ENCODE data around the gene NUDT5.
"Not testable (repeated sequence)": the region's sequence is repeated elsewhere in the genome, so short reads cannot be mapped to it uniquely, and the experiment has no call there.

The NUDT5 gene

DNA sequence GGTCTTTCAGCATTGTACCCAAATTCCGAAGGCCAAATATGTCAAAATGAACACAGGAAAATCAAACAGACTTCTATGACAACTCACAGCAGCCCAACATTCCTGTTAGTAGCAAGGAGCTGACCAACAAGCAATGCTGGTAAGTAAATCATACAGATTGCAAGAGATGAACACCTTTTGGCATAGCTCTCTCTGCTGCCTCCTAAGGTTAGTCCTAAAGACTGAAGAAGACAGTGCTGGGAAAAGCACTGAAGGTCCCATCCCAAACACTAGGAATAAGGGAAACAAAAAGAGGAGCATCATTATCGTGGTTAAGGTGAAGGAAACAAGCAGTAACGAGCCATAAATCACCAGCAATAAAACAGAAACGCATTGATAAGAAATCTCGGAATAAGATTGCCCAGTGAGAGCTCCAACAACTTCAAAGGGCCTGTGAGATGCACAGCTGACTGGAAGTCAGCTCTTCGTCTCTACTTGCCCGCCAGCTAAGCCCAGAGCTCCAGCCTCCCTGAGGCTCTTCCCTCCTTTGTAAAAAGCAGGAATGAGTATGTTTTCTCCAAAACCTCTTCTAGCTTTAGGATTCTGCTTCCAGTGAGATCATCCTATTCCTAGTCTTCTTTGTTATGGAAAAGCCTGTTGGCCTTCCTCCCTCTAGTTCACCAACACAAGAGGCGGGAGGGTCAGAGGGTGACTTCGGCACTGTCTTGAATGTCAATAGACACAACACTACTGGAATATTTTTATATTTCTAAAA, 15.3 kb downstream of the NUDT5 start:
- no peak for TF ChIP-seq ZNF565 (CRISPR knock-in tag; conservative IDR thresholded peaks at IDR 0.05; ENCODE audit: low read depth)
- ATAC-seq: no peak; the same call in 2 of the 3 replicates

DNA sequence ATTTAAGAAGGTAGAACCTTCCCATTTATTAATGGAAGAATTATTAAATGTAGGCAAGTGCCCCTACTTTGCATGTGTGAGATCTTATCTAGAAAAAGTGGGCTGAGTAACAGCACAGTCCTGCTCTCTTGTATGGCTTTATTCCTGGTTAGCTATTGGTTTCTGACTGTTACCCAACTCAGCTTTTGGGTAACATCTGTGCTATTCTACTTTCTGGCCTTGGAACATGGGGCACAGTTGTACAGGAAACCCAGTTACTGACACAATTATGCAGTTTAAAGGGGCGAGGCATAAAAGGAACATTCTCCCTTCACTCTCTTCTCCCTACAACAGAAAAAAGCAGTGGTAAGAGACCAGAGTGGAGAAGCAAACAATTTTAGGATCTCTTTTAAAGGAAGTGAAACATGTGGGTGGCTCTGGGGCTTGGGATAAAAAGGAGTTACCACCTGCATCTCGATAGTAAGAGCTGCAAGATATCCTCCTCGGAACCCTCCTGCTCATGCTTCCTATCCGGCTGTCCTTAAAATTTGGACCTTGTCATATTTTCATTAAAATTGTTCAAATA, 16.0 kb downstream of the NUDT5 start:
- no peak for ATAC-seq
- TF ChIP-seq CSDC2 (CRISPR knock-in tag; IDR thresholded peaks at IDR 0.05) (no peak), CSRNP3 (CRISPR knock-in tag; IDR thresholded peaks at IDR 0.05) (no peak), OSR1 (CRISPR knock-in tag; IDR thresholded peaks at IDR 0.05) (no peak), ZFP3 (CRISPR knock-in tag; IDR thresholded peaks at IDR 0.05) (no peak), ZC3H10 (CRISPR knock-in tag; IDR thresholded peaks at IDR 0.05) (no peak), ESRRG (CRISPR knock-in tag; IDR thresholded peaks at IDR 0.05) (no peak)
- TF ChIP-seq, protein P1, sequence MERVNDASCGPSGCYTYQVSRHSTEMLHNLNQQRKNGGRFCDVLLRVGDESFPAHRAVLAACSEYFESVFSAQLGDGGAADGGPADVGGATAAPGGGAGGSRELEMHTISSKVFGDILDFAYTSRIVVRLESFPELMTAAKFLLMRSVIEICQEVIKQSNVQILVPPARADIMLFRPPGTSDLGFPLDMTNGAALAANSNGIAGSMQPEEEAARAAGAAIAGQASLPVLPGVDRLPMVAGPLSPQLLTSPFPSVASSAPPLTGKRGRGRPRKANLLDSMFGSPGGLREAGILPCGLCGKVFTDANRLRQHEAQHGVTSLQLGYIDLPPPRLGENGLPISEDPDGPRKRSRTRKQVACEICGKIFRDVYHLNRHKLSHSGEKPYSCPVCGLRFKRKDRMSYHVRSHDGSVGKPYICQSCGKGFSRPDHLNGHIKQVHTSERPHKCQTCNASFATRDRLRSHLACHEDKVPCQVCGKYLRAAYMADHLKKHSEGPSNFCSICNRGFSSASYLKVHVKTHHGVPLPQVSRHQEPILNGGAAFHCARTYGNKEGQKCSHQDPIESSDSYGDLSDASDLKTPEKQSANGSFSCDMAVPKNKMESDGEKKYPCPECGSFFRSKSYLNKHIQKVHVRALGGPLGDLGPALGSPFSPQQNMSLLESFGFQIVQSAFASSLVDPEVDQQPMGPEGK (CRISPR knock-in tag; IDR thresholded peaks at IDR 0.05; ENCODE audit: borderline replicate concordance): no peak
- TF ChIP-seq, protein P2, sequence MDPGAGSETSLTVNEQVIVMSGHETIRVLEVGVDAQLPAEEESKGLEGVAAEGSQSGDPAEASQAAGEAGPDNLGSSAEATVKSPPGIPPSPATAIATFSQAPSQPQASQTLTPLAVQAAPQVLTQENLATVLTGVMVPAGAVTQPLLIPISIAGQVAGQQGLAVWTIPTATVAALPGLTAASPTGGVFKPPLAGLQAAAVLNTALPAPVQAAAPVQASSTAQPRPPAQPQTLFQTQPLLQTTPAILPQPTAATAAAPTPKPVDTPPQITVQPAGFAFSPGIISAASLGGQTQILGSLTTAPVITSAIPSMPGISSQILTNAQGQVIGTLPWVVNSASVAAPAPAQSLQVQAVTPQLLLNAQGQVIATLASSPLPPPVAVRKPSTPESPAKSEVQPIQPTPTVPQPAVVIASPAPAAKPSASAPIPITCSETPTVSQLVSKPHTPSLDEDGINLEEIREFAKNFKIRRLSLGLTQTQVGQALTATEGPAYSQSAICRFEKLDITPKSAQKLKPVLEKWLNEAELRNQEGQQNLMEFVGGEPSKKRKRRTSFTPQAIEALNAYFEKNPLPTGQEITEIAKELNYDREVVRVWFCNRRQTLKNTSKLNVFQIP (CRISPR knock-in tag; IDR thresholded peaks at IDR 0.05; ENCODE audit: borderline replicate concordance, low read depth): no peak

DNA sequence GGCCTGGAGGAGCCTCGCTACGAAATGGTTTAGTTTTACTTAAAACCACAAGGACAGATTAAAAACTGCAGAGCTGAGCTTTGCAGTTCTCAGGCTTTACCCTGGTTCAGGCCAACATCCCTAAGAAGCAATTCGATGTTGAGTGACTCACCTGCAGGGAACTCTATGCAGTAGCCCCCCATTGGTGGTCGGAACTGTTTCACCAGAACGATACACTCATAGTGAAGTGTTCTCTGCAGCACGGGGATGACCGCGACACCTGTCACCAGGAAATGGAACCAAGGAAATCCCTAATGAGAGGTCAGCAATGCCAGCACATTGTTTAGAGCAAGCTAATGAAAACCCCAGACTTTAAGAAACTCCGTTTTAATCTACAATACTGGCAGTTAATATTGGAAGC, 18.0 kb downstream of the NUDT5 start:
- no peak for TF ChIP-seq ZFP30 (CRISPR knock-in tag; IDR thresholded peaks at IDR 0.05)
- TF ChIP-seq ZNF8 (CRISPR knock-in tag; IDR thresholded peaks at IDR 0.05): no peak
- no peak for TF ChIP-seq ZNF70 (CRISPR knock-in tag; IDR thresholded peaks at IDR 0.05)
- TF ChIP-seq ISL1 (CRISPR knock-in tag; IDR thresholded peaks at IDR 0.05): no peak
- TF ChIP-seq, protein P1 (CRISPR knock-in tag; IDR thresholded peaks at IDR 0.05; ENCODE audit: borderline replicate concordance): no peak
- no peak for TF ChIP-seq BACH2 (CRISPR knock-in tag; IDR thresholded peaks at IDR 0.05; ENCODE audit: borderline replicate concordance)
- no peak for TF ChIP-seq ZNF565 (CRISPR knock-in tag; conservative IDR thresholded peaks at IDR 0.05; ENCODE audit: low read depth)
- TF ChIP-seq ZC3H10 (CRISPR knock-in tag; IDR thresholded peaks at IDR 0.05): no peak
- no peak for TF ChIP-seq RARB (CRISPR knock-in tag; IDR thresholded peaks at IDR 0.05)
- no peak for TF ChIP-seq TOX (CRISPR knock-in tag; IDR thresholded peaks at IDR 0.05; ENCODE audit: borderline replicate concordance)
- ATAC-seq: no peak; the same call in 1 of the 3 replicates

- ATAC-seq: not testable (repeated sequence)
Observed at GRCh38 chr10:12171512-12171911, 24.2 kb downstream of the NUDT5 start.

DNA sequence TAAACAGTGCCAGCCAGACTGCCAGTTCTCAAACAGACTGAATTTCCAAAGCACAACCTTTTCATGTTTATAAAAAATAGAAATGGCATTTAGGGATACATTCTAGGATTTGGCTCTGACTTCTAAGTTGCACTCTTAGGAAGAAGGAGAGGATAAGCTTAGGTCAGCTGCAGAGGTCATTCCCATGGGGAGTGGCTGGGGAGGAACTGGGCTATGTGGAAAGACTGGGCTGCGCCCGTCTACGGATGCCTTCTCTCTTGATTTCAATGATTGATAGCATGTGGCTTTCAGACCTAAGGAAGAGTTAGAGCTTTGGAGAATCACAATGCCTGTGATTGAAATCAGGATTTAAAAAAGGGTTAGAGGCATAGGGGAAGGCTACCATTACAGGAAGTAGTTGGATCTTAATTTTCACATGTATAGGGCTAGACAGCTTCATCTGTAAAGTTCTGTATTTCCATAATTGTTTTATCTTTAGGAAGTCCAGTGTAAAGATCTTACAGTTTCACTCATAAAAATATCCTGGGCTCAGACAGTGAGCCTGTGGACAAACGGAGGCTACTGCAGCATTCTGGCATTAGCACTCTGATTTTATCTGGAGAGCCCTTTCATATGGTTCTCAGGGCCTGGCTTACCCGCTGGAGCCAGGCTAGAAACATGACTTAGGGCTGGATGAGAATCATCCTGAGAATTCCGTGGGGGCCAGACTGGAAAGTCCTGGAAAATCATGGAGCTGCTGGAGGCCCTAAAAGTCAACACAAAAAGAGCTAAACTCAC, 29.5 kb downstream of the NUDT5 start:
- no peak; the same call in 2 of the 3 replicates for ATAC-seq

More for the DNA sequence above, 29.5 kb downstream of the NUDT5 start:
- TF ChIP-seq ZNF8 (CRISPR knock-in tag; IDR thresholded peaks at IDR 0.05): no peak
